ENCODE data around the gene CTNNA3. TPM values are rescaled to one million over a fixed set of nuclear protein-coding genes. Genes with fewer than 3 reads are reported as not detected.

Gene CTNNA3
- total and polyA plus RNA-seq, 2 donors (not counting 3 experiments of a cell fraction or from before 2014, with no cell fraction given): not detected

- DNase-seq (ENCODE audit: low read depth, low spot score) (no peak), FAIRE-seq (no peak)
- H3K9me1 ChIP-seq (replicated peaks; ENCODE audit: control insufficient read depth, extremely low read depth, insufficient read depth, low read length): no peaks in the 10 kb centered on the region
- CTCF ChIA-PET: no interaction called here
- H3K4me1 ChIP-seq (ENCODE audit: control insufficient read depth, extremely low read depth, insufficient read depth, low read length): no peaks in the 10 kb centered on the region
- H3K4me3 ChIP-seq (replicated peaks in 1 of 3; ENCODE audit: insufficient read depth in 1 of 3, low read depth in 1 of 3, low read length in 3 of 3): no peak overlapping the region
- dilution Hi-C loops (cut with MboI; ENCODE audit: extremely low pct_ligation_motif_present, low sequenced_read_pairs) (no loop called here), intact Hi-C loops (cut with micrococcal nuclease) (no loop called here)
- H3K36me3 ChIP-seq (ENCODE audit: control insufficient read depth in 2 of 2, extremely low read depth in 1 of 2, insufficient read depth in 2 of 2, low read length in 2 of 2): no peaks in the 10 kb centered on the region
- H4K20me1 ChIP-seq (replicated peaks; ENCODE audit: control insufficient read depth, extremely low read depth, insufficient read depth, low read length): no peaks in the 10 kb centered on the region
- H3K79me2 ChIP-seq (ENCODE audit: control insufficient read depth, insufficient read depth, low read length): no peaks in the 10 kb centered on the region
- H3K9me3 ChIP-seq (replicated peaks; ENCODE audit: control insufficient read depth, insufficient read depth, low read length): peaks cover 2% of the 10 kb centered on the region
- no peak overlapping the region for H3K9ac ChIP-seq (replicated peaks; ENCODE audit: extremely low read depth, insufficient read depth, low read length)
- TF ChIP-seq MAX (IDR thresholded peaks at IDR 0.05; ENCODE audit: insufficient read depth, insufficient read length): no peak
- no peak for TF ChIP-seq JUN (IDR thresholded peaks at IDR 0.05; ENCODE audit: borderline replicate concordance, insufficient read depth, insufficient read length, low read depth)
- no peak for TF ChIP-seq FOS (IDR thresholded peaks at IDR 0.05; ENCODE audit: borderline replicate concordance, insufficient read depth, low read length)
- H3K4me2 ChIP-seq (ENCODE audit: insufficient read depth, low read length): no peak overlapping the region
- no peaks in the 10 kb centered on the region for H3K27me3 ChIP-seq (ENCODE audit: control insufficient read depth in 2 of 2, insufficient read depth in 2 of 2, low read length in 2 of 2)
- POLR2A ChIA-PET: no interaction called here
- no peak overlapping the region for H2AFZ ChIP-seq (ENCODE audit: low read depth, low read length)
- H3K27ac ChIP-seq (ENCODE audit: insufficient read depth, low read depth, low read length): no peak overlapping the region
- no TSS peak for BruUV-seq (replicated peaks)
Measured at GRCh38 chr10:66642217-66642616, 1053.8 kb downstream of the CTNNA3 start.

GRCh38 chr10:66639371-66639770 is 1056.6 kb downstream of the CTNNA3 start:
- FAIRE-seq (no peak), DNase-seq (ENCODE audit: low read depth, low spot score) (no peak)
- Histone ChIP-seq H3K9ac (replicated peaks; ENCODE audit: extremely low read depth, insufficient read depth, low read length) (no peak overlapping the region), H3K9me1 (replicated peaks; ENCODE audit: control insufficient read depth, extremely low read depth, insufficient read depth, low read length) (no peaks in the 10 kb centered on the region), H3K9me3 (replicated peaks; ENCODE audit: control insufficient read depth, insufficient read depth, low read length) (peaks cover 2% of the 10 kb centered on the region), H3K4me2 (ENCODE audit: insufficient read depth, low read length) (no peak overlapping the region), H3K27me3 (ENCODE audit: control insufficient read depth in 2 of 2, insufficient read depth in 2 of 2, low read length in 2 of 2) (no peaks in the 10 kb centered on the region), H2AFZ (ENCODE audit: low read depth, low read length) (no peak overlapping the region), H3K4me3 (replicated peaks in 1 of 3; ENCODE audit: insufficient read depth in 1 of 3, low read depth in 1 of 3, low read length in 3 of 3) (no peak overlapping the region), H3K4me1 (ENCODE audit: control insufficient read depth, extremely low read depth, insufficient read depth, low read length) (no peaks in the 10 kb centered on the region), H3K27ac (ENCODE audit: insufficient read depth, low read depth, low read length) (no peak overlapping the region), H3K36me3 (ENCODE audit: control insufficient read depth in 2 of 2, extremely low read depth in 1 of 2, insufficient read depth in 2 of 2, low read length in 2 of 2) (no peaks in the 10 kb centered on the region), H4K20me1 (replicated peaks; ENCODE audit: control insufficient read depth, extremely low read depth, insufficient read depth, low read length) (no peaks in the 10 kb centered on the region), H3K79me2 (ENCODE audit: control insufficient read depth, insufficient read depth, low read length) (no peaks in the 10 kb centered on the region)
- no TSS peak for BruUV-seq (replicated peaks)
- ChIA-PET CTCF (no interaction called here), POLR2A (no interaction called here)
- dilution Hi-C loops (cut with MboI; ENCODE audit: extremely low pct_ligation_motif_present, low sequenced_read_pairs) (no loop called here), intact Hi-C loops (cut with micrococcal nuclease) (no loop called here)
- no peak for TF ChIP-seq GATA2 (IDR thresholded peaks at IDR 0.05; ENCODE audit: insufficient read depth, insufficient read length, low read depth, low read length)
- TF ChIP-seq POLR2A (IDR thresholded peaks at IDR 0.05; ENCODE audit: low read depth, low read length): no peak
- TF ChIP-seq POLR2AphosphoS5 (IDR thresholded peaks at IDR 0.05; ENCODE audit: insufficient read depth, low read depth, low read length): no peak
- TF ChIP-seq CTCF (IDR thresholded peaks at IDR 0.05; ENCODE audit: extremely low read depth in 1 of 2, insufficient read depth in 1 of 2, low read depth in 1 of 2, low read length in 2 of 2): no peak
- no peak for TF ChIP-seq EZH2 (IDR thresholded peaks at IDR 0.05; ENCODE audit: borderline replicate concordance, low read depth, low read length, severe bottlenecking)
- TF ChIP-seq MYC (IDR thresholded peaks at IDR 0.05; ENCODE audit: low read depth, low read length): no peak
- TF ChIP-seq MAX (IDR thresholded peaks at IDR 0.05; ENCODE audit: insufficient read depth, insufficient read length): no peak
- no peak for TF ChIP-seq FOS (IDR thresholded peaks at IDR 0.05; ENCODE audit: borderline replicate concordance, insufficient read depth, low read length)
- TF ChIP-seq JUN (IDR thresholded peaks at IDR 0.05; ENCODE audit: borderline replicate concordance, insufficient read depth, insufficient read length, low read depth): no peak
